Activated CD4-positive, alpha-beta T cell treated with anti-CD3 and anti-CD28 coated beads, Interleukin-2, Interleukin-6, amounts not matched to agents 100 ng/mL and 50 ng/mL, durations not matched to agents 16 hours and 8 hours (primary cell): ENCODE measurements around the gene GRM1.

Experiments used
- DNase-seq: peaks from one replicate; pipeline ENCODE4 v3.0.0-alpha.2; 2020

Gene GRM1

GRCh38 chr6:146103416-146104072, 74.7 kb downstream of the GRM1 start:
- DNase-seq: no peak

DNA sequence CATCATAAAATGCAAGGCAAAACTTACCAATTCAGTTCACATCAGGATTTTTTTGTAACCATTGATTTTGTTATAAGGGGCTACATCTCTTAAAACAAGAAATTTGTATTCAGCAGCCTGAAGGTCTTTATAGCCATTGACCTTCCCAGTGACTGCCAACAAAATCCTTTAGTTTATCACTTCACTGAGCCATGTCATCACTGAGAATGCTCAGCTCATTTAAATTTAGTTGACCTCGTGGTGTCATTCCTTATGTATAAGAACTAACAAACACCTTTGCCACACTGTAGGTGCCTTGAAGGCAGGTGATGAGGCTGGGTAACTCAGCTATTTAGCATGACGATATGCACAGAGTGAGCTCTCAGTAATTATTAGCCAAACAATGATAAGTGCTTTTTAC, 77.7 kb downstream of the GRM1 start:
- no peak for DNase-seq

- no peak for DNase-seq
These were observed 82.1 kb downstream of the GRM1 start for GRCh38 chr6:146110990-146111389.

DNA sequence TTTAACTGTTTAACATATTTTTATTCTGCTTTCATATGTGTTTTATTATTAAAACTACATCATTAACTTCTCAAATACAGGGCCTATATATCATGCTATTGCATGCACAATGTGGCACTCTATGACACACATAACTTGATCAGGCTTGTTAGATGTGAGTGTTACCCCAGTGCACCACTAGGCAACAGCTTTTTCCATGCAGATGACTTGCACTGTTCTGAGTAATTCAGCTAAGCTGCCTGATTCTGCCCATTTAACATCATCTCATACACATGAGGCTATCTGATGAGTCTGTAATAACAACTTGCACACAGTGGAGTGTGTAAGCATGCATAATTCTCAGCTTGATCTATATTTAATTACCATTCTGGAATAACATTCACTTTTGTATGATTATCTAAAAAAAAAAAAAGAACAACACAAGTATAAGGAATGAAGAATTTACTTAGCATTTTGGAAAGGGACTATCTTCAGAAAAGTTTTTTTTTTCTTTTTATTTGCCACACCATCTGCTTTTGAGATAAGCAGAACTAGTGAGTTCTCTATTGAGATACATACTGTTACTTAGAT, 83.1 kb downstream of the GRM1 start:
- DNase-seq: no peak

DNA sequence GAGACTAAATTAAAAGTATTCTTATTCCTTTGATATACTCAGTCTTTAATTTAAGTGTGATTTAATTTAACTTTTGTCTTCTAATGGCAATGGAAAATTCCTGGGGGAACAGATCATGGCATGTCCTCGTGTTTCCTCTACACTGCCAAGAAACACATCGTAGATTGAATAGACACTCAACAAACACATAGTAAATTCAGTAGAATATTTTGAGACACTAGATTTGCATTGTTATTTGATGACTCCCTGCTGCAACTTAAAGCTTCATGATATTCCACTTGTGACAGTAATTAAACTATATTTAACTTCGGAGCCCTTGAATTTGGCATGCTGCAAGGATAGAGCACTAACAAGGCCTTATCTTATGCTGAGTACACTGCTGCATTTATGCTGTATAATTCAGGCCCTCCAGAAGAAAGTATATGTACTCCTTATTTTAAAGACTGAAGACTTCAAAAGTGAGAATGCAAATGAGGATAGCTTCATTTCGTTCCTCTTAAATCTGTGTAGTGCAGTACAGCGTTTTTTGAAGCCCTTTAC, 84.3 kb downstream of the GRM1 start:
- no peak for DNase-seq

GRCh38 chr6:146123616-146124015, 94.8 kb downstream of the GRM1 start:
- DNase-seq: no peak

- DNase-seq: no peak
These were observed 98.8 kb downstream of the GRM1 start for GRCh38 chr6:146127447-146128215.

DNA sequence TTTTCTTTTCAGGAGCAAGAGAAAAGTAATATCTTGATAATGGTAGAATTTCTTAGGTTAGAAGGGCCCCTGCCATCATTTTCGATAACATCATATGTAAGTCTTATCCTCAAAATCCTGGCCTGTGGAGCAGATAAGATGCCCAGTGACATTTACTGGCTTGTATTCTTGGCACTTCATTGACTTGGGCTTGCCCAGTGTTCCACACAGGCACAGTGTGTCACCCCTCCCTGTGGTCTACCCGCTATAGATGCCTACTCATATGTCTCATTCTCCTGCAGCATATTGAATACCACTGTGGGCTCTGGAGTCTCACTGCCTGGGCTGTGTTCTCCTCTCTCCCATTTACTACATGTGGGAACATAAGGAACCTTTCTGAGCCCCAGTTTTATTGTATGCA, 105.0 kb downstream of the GRM1 start:
- DNase-seq: no peak

DNA sequence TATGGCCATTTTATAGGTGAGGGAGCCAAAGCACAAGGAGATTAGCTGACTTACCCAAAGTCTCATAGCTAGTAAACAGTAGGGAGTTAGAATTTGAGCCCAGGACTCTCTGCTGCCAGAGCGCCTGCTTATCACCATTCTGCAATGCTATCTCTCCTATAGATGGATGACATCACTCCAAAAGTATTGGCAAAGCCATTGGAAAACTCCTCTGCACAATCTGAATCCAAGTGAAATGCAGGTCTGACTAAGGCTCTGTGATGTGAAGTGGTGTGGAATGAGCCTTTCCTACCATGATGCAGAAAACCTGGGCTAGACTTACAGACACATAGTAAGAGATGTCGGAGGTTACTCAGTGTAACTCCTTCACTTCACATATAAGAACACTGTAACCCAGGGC, 106.3 kb downstream of the GRM1 start:
- DNase-seq: no peak

DNA sequence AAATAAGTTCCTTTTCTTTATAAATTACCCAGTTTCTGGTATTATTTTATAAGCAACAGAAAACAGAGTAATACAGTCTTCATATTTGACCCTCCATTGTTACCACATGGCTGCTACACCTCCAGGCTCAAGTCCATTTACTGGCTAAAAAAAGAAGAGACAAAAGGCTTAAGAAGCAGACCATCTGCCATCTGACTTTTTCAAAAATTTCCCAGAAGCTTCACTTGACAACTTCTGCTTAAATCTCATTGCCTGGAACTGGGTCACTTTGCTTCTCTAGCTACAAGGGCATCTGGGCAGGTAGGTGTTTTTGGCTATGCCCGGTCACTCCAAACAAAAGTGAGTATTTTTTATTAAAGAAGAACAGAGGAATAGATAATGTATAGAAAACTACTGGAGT, 118.0 kb downstream of the GRM1 start:
- DNase-seq: no peak

- DNase-seq: no peak
These were observed 120.9 kb downstream of the GRM1 start for GRCh38 chr6:146149770-146150169.

- peak; percentile 32 for DNase-seq
These were observed 124.3 kb downstream of the GRM1 start for GRCh38 chr6:146153040-146153758.

GRCh38 chr6:146154197-146154596, 125.3 kb downstream of the GRM1 start:
- peak; percentile 18 for DNase-seq

DNA sequence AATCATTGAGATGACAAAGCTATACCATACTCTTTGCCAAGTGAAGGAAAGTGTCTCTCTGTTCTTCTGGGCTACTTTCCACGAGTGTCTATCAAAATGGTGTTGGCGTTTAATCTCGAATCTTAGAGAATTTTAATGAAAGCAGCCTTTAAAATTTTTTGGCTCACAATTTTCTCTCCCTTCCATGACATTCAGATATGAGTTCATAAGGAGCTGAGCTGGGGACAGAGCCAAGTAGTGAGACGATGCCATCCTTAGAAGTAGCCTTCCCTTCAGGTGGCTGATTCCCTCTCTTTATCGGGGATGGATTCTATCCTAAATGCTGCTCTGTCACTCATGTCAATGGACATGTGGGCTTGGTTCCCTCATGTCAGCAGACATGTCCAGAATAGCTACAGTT, 132.8 kb downstream of the GRM1 start:
- no peak for DNase-seq

GRCh38 chr6:146169872-146170271, 141.0 kb downstream of the GRM1 start:
- DNase-seq: no peak

- DNase-seq: no peak
These were observed 148.9 kb downstream of the GRM1 start for GRCh38 chr6:146177785-146178184.

DNA sequence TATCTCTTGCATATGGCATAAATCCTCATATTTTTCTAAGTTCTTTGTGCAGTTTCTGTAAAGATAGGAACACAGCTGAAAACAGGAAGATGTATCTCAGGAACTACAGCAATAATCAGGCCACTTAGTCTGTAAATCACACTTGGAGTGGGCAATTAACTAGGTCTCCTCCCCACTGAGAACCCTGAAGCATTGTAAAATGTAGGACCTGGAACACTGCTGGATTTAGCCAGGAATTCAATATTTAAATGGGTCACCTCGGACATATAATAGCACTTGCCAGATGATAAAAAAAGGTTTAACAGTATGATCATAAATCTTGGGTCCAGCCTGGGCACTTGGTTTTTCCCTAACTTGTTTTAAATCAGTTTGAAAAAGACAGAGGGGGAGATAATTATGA, 155.0 kb downstream of the GRM1 start:
- DNase-seq: no peak

GRCh38 chr6:146184701-146185100, 155.8 kb downstream of the GRM1 start:
- DNase-seq: no peak

GRCh38 chr6:146189131-146189530, 160.3 kb downstream of the GRM1 start:
- DNase-seq: no peak

DNA sequence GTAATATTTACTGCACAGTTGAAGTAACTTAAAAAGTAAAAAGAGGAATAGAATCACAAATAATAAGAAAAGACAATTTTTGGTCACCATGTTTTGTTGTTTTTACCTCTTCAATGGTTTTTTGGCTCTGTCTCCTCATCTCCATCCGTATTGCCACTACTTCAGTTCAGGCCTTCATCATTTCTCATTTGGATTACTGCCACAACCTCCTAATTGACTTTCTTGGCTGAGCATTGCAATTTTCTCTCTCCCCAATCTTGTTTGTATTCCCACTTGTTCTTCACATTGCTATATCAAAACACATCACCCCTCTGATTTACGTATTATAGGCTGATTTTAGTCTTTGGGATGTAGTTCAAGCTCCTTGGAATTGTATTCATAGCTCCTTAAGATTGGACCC, 161.7 kb downstream of the GRM1 start:
- no peak for DNase-seq

DNA sequence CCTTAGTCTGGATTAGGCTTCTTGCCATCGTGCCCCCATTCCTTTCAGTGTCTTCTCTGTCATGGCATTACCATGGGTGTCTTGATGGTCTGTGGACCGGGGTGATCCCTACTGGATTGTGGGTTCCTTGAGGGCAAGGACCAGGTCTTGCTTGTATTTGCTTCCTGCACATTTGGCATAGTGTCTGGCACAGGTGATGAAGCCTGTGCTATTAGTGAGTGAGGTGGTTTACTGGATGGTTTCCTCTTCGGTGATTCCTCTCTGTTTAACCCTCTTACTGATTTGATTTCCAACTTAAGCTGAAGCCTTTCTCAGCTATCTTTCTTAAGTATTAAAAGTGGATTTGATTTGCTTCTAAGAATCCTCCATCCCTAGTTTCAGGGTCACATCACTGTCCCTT, 162.3 kb downstream of the GRM1 start:
- DNase-seq: no peak

- no peak for DNase-seq
These were observed 162.8 kb downstream of the GRM1 start for GRCh38 chr6:146191612-146192011.

DNA sequence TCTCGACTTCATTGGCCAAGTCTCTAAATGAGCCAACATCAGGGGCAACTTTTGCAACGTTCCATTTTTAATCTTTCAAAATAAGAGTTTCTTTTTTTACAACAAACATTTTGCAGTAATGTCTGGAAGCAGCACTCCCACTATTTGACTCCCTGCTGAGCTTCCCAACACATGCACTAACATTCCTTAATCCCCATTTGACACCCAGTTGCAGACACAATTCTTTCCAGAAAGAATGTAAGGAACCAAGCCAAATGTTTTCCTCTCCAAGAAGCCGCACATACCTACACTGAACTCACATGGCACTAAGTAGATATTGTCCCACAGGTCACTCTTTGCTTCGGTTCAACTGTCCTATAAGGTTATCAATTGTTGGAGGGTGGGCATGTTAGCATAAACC, 165.6 kb downstream of the GRM1 start:
- no peak for DNase-seq
